Right atrium auricular region (tissue), 2 donors: ENCODE data around the gene CDKAL1. TPM values are rescaled to one million over a fixed set of nuclear protein-coding genes. Genes with fewer than 3 reads are reported as not detected.

Experiments used
- DNase-seq: peaks from one replicate; pipeline ENCODE4 v3.0.0-alpha.2; 2019; ENCODE audit warnings: low spot score
- H3K27ac ChIP-seq, 2 donors: fragments of 200-600 bp; sonication (generic); 1 replicate in 1 of 2; 2 replicates in 1 of 2; pipeline ENCODE4 v1.5.1; 2016 to 2019
- H3K27me3 ChIP-seq, 2 donors: fragments of 200-600 bp; sonication (generic); one replicate each; pipeline versions ENCODE4 v1.5.1 to v1.6.0; 2017 to 2019
- H3K36me3 ChIP-seq: fragments of 200-600 bp; sonication (generic); one replicate; pipeline ENCODE4 v1.5.1; 2016
- H3K4me1 ChIP-seq, 2 donors: fragments of 200-600 bp; sonication (generic); one replicate each; pipeline versions ENCODE4 v1.5.1 to v1.6.0; 2017 to 2019
- H3K4me3 ChIP-seq, 2 donors: fragments of 200-600 bp; sonication (generic); 1 replicate in 1 of 2; 2 replicates in 1 of 2; pipeline ENCODE4 v1.5.1; 2017 to 2019; ENCODE audit warnings: mild to moderate bottlenecking in 1 of 2, moderate library complexity in 1 of 2
- H3K9me3 ChIP-seq, 2 donors: fragments of 200-600 bp; sonication (generic); one replicate each; pipeline ENCODE4 v1.5.1; 2019
- CTCF ChIP-seq, 2 donors: fragments of 200-600 bp; sonication (generic); IDR thresholded peaks; one replicate each; pipeline ENCODE4 v1.5.1; 2019; ENCODE audit warnings: antibody characterized with exemption in 2 of 2
- total RNA-seq, 2 donors: library from RNA; depleted of rRNA; stranded (reverse); fragments of >200 nt; gene quantifications; one replicate each; pipeline ENCODE4 v1.1.0, GENCODE V29; 2016

CDKAL1 gene
- total RNA-seq, 2 donors from 2014 or later, result 8.8 to 10.5 TPM

- Histone ChIP-seq H3K27ac (no peak overlapping the region), H3K4me3 (no peak overlapping the region), H3K36me3 (no peaks in the 10 kb centered on the region), H3K4me1 (peaks cover 0 to 8% of the 10 kb centered on the region in 2 donors), H3K27me3 (no peaks in the 10 kb centered on the region), H3K9me3 (no peaks in the 10 kb centered on the region)
- no peak for DNase-seq
- TF ChIP-seq CTCF (IDR thresholded peaks at IDR 0.05), result no peak
These were observed 34.8 kb downstream of the CDKAL1 start for GRCh38 chr6:20569000-20569610.

DNA sequence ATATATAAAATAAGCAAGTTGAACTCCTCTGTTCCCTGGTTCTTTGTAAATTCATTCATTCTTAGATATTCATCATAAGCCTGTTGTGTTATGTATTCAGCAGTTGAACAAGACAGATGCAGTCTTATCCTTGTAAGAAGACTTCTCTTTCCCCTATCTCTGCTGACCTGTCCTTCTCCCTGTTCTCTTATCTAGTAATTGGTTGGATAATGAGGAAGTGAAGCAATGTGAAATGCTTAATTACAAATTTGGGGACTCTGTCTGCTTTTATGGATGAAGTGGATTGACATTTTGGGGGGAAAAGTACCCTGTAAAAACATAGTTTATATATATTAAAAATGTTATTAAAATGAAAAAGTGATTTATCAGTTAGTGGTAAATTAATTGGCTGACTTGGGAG lies 37.0 kb downstream of the CDKAL1 start:
- H3K27ac ChIP-seq, result no peak overlapping the region
- no peaks in the 10 kb centered on the region for H3K27me3 ChIP-seq
- peaks cover 0 to 8% of the 10 kb centered on the region in 2 donors for H3K4me1 ChIP-seq
- H3K9me3 ChIP-seq, result no peaks in the 10 kb centered on the region
- H3K4me3 ChIP-seq, result no peak overlapping the region
- DNase-seq, result no peak
- no peaks in the 10 kb centered on the region for H3K36me3 ChIP-seq
- no peak for TF ChIP-seq CTCF (IDR thresholded peaks at IDR 0.05)

DNA sequence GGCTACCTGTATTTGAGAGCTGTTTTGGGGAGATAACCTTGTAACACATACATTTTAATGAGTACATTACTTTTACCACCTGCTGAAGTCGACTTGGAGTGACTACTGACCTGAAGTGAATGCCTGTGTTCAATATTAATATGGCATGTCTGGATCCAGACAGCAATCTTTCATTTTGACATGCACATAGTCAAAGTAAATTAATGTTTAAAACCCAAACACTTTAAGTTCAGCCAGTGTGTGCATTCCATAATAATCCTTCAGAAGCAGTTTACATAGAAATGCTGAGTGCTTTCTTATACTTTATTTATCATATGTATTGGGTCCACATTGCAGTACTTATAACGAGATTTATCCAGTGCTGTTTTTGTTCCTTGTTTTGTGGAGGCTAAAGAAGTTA lies 38.0 kb downstream of the CDKAL1 start:
- Histone ChIP-seq H3K4me1 (peaks cover 0 to 8% of the 10 kb centered on the region in 2 donors), H3K4me3 (no peak overlapping the region), H3K27ac (no peak overlapping the region), H3K36me3 (peaks cover 3% of the 10 kb centered on the region), H3K27me3 (no peaks in the 10 kb centered on the region), H3K9me3 (no peaks in the 10 kb centered on the region)
- no peak for DNase-seq
- no peak for TF ChIP-seq CTCF (IDR thresholded peaks at IDR 0.05)

GRCh38 chr6:20572940-20573339 lies 38.7 kb downstream of the CDKAL1 start:
- H3K27ac ChIP-seq, result peak overlapping the region in 1 of 2 donors; percentile 38
- peaks cover 5% of the 10 kb centered on the region for H3K36me3 ChIP-seq
- no peaks in the 10 kb centered on the region for H3K27me3 ChIP-seq
- no peaks in the 10 kb centered on the region for H3K9me3 ChIP-seq
- H3K4me1 ChIP-seq, result peaks cover 0 to 8% of the 10 kb centered on the region in 2 donors
- H3K4me3 ChIP-seq, result no peak overlapping the region
- TF ChIP-seq CTCF (IDR thresholded peaks at IDR 0.05), result no peak
- DNase-seq, result no peak

DNA sequence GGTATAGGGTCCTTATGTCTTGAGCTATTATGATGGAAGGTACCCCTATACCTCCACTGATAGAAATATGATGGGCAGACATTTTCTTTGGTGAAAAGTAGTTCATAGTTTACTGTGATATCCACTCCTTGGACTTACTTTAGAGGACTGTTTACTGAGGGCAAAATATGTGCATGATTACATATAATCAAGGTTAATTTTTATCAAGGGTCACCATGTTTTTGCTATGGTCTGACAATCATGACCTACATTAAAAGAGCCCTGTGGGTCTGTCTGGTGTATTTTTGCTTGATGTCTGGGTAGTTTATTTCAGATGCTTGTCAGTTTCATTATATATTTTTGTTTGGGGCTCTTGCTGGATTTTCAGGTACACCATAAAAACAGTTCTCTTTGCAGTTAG lies 40.1 kb downstream of the CDKAL1 start:
- peaks cover 0 to 8% of the 10 kb centered on the region in 2 donors for H3K4me1 ChIP-seq
- no peak overlapping the region for H3K4me3 ChIP-seq
- H3K36me3 ChIP-seq, result peaks cover 5% of the 10 kb centered on the region
- no peak for TF ChIP-seq CTCF (IDR thresholded peaks at IDR 0.05)
- DNase-seq, result no peak
- H3K27ac ChIP-seq, result no peak overlapping the region
- H3K9me3 ChIP-seq, result no peaks in the 10 kb centered on the region
- no peaks in the 10 kb centered on the region for H3K27me3 ChIP-seq

DNA sequence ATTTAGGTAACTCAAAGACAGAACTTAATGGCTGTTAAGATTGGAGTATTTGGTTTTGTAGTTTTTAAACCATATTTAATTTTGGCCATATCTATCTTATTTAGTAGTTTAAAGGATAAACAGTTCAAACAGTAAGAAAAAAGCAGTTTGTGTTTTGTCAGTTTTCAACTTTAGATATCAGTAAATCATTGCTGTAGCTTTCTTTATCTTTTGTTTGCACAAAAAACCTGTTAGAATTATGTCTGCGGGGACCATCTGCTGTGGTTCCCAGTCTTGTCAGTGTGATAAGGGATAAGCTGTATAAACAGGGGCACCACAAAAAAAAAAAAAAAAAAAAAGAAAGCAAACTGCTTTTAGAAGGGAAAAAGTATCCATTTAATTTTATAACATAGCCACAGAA lies 40.9 kb downstream of the CDKAL1 start:
- DNase-seq, result no peak
- no peaks in the 10 kb centered on the region for H3K9me3 ChIP-seq
- no peak for TF ChIP-seq CTCF (IDR thresholded peaks at IDR 0.05)
- H3K27me3 ChIP-seq, result no peaks in the 10 kb centered on the region
- peaks cover 0 to 8% of the 10 kb centered on the region in 2 donors for H3K4me1 ChIP-seq
- H3K4me3 ChIP-seq, result no peak overlapping the region
- H3K36me3 ChIP-seq, result peaks cover 5% of the 10 kb centered on the region
- no peak overlapping the region for H3K27ac ChIP-seq
